GM18498 (cell line): Measurements from ENCODE around the gene RRP36.
A peak's percentile ranks its signal among the peaks of the same experiment; 100 is the strongest.
"Not testable (repeated sequence)": the region's sequence is repeated elsewhere in the genome, so short reads cannot be mapped to it uniquely, and the experiment has no call there.

Source experiments
- ATAC-seq: cut with Tn5 transposase; IDR thresholded peaks from one replicate; pipeline ENCODE4 v1.9.1; 2021; ENCODE audit warnings: mild to moderate bottlenecking, moderate library complexity; ENCODE audit not compliant: unreplicated experiment

The RRP36 gene

GRCh38 chr6:43021270-43022047, at the start of gene RRP36:
TSS of gene RRP36 (plus strand) at chr6:43021623. CDS start at chr6:43021655, 32 bp downstream.
- peak; percentile 89 for ATAC-seq

GRCh38 chr6:42971746-42972327, 49.6 kb upstream of the RRP36 start:
- no peak for ATAC-seq

- no peak for ATAC-seq
Measured at GRCh38 chr6:42973926-42974325, 47.5 kb upstream of the RRP36 start.

- ATAC-seq, result no peak
Measured at GRCh38 chr6:42974919-42975505, 46.4 kb upstream of the RRP36 start.

GRCh38 chr6:42978487-42978838, 43.0 kb upstream of the RRP36 start:
- ATAC-seq, result no peak

GRCh38 chr6:42978839-42979522, 42.4 kb upstream of the RRP36 start, which contains the start of gene PEX6:
TSS of gene PEX6 (minus strand) at chr6:42979181. CDS start at chr6:42979150, 31 bp downstream.
- ATAC-seq, result peak; percentile 88

GRCh38 chr6:42979523-42980177, 41.8 kb upstream of the RRP36 start:
- no peak for ATAC-seq

GRCh38 chr6:42981836-42982235, 39.6 kb upstream of the RRP36 start:
- no peak for ATAC-seq

- peak; percentile 96 for ATAC-seq
Measured at GRCh38 chr6:42984001-42984923, 37.2 kb upstream of the RRP36 start, which contains the start of gene PPP2R5D. TSS of gene PPP2R5D (plus strand) at chr6:42984570. CDS start at chr6:42984678, 108 bp downstream.

GRCh38 chr6:42984924-42985475, 36.4 kb upstream of the RRP36 start:
- ATAC-seq, result no peak

GRCh38 chr6:42987533-42988451, 33.6 kb upstream of the RRP36 start:
- ATAC-seq, result no peak

GRCh38 chr6:42988486-42989020, 32.9 kb upstream of the RRP36 start:
- no peak for ATAC-seq

- ATAC-seq, result no peak
Measured at GRCh38 chr6:42989923-42990322, 31.5 kb upstream of the RRP36 start.

GRCh38 chr6:42993445-42993844, 28.0 kb upstream of the RRP36 start:
- ATAC-seq, result no peak

GRCh38 chr6:42996513-42996912, 24.9 kb upstream of the RRP36 start:
- ATAC-seq, result no peak

- not testable (repeated sequence) for ATAC-seq
Measured at GRCh38 chr6:42998205-42998604, 23.2 kb upstream of the RRP36 start.

GRCh38 chr6:43001843-43002242, 19.6 kb upstream of the RRP36 start:
- no peak for ATAC-seq

- no peak for ATAC-seq
Measured at GRCh38 chr6:43005844-43006243, 15.6 kb upstream of the RRP36 start.
